Measurements from ENCODE around the gene CHCHD6.

DNA sequence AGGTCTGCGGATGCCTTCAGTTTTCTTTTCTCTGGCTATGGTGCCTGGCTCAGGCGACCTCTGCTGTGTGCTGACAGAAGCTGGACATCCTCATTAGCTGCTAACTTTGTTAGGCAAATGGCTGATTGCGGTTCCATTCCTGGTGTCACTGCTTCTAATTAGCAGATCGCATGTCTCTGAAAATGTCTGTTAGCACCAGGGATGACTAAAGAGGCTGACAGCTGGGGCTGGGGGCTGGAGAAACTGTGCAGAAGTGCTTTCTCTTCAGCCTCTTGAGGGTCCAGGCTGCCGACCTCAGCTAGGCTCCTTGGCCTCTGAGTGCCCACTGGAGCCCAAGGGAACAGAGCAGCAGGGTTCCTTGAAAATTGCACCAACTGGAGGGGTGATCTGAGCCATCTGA lies 39.3 kb downstream of the CHCHD6 start:
- no peak for TF ChIP-seq POLR2AphosphoS5 (IDR thresholded peaks at IDR 0.05; ENCODE audit: insufficient read depth, low read depth, low read length)
- TF ChIP-seq, protein P1, sequence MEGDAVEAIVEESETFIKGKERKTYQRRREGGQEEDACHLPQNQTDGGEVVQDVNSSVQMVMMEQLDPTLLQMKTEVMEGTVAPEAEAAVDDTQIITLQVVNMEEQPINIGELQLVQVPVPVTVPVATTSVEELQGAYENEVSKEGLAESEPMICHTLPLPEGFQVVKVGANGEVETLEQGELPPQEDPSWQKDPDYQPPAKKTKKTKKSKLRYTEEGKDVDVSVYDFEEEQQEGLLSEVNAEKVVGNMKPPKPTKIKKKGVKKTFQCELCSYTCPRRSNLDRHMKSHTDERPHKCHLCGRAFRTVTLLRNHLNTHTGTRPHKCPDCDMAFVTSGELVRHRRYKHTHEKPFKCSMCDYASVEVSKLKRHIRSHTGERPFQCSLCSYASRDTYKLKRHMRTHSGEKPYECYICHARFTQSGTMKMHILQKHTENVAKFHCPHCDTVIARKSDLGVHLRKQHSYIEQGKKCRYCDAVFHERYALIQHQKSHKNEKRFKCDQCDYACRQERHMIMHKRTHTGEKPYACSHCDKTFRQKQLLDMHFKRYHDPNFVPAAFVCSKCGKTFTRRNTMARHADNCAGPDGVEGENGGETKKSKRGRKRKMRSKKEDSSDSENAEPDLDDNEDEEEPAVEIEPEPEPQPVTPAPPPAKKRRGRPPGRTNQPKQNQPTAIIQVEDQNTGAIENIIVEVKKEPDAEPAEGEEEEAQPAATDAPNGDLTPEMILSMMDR (IDR thresholded peaks at IDR 0.05; ENCODE audit: extremely low read depth in 1 of 2, insufficient read depth in 1 of 2, low read depth in 1 of 2, low read length in 2 of 2), result no peak
- no peak for TF ChIP-seq POLR2A (IDR thresholded peaks at IDR 0.05; ENCODE audit: low read depth, low read length)
- TF ChIP-seq EZH2 (IDR thresholded peaks at IDR 0.05; ENCODE audit: borderline replicate concordance, low read depth, low read length, severe bottlenecking), result no peak
- TF ChIP-seq MYC (IDR thresholded peaks at IDR 0.05; ENCODE audit: low read depth, low read length), result no peak
- TF ChIP-seq GATA2 (IDR thresholded peaks at IDR 0.05; ENCODE audit: insufficient read depth, insufficient read length, low read depth, low read length), result no peak
- TF ChIP-seq, protein P2, sequence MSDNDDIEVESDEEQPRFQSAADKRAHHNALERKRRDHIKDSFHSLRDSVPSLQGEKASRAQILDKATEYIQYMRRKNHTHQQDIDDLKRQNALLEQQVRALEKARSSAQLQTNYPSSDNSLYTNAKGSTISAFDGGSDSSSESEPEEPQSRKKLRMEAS (IDR thresholded peaks at IDR 0.05; ENCODE audit: insufficient read depth, insufficient read length), result no peak
- TF ChIP-seq JUN (IDR thresholded peaks at IDR 0.05; ENCODE audit: borderline replicate concordance, insufficient read depth, insufficient read length, low read depth), result no peak

Data from endothelial cell of umbilical vein (primary cell).